ENCODE measurements around the gene IL2RG.

The IL2RG gene

DNA sequence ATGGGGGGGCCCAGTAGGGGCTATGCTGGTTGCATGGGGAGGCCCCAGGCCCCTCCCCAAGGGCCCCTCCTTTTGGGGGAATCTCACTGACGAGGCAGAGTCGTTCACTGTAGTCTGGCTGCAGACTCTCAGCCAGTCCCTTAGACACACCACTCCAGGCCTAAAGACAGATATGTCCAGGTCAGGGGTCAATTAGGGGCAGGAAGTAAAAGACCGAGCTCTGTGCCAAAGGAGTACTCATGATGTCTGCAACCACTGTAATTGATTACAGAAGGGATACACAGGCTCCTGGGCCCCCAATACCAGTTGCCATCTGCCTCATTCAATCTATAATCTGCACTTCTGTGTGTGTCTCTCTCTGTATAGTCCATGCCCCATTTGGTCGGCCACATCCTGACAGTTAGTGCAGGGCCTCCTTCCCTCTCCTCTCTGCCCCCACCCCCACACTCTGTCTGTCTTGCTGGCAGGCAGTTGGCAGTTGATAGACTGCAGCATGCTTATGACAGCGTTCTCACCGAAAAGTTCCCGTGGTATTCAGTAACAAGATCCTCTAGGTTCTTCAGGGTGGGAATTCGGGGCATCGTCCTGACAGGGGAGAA is 3.5 kb downstream of the IL2RG start:
- DNase-seq (ENCODE audit: low read depth in 2 of 2): no peak

DNA sequence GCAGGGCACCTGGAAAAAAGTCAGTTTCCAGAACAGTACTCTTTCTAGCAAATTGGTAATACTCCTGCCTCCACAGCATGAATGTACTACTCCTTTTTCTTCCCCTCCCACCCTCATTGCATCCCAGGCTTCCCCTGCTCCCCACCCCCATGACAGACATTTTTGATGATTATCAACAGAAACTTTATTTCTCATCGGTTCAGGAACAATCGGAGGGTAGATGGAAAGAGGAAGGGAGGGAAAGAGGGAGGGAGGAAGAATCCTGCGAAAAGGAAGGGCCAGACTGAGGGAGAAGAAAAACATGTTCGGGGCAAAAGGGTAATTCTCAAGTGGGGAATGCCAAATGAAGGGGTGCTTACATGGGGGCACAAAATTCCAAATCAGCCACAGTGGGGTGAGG is 4.1 kb downstream of the IL2RG start:
- DNase-seq (ENCODE audit: low read depth in 2 of 2): no peak

DNA sequence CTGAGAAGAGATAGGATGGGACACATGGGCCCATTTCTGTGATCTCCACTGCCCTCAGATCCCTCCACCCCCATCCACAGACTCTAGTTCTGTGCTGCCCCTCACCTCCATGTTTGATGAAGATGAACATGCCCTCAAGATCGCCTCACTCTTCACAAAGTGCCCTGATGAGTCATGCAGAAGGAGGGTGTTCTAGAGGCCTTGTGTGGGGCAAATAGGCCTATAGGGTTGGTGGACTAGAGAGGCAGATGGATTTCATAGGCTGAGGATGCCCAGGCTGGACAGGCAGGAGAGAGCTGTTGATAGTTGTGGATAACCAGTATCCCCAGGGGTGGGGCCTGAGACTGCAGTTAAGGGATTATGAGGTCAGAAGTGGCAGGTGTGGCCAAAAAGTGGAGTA is 5.0 kb downstream of the IL2RG start, which contains the start of gene CXorf65:
TSS of gene CXorf65 (minus strand) at position 314 of the 400 bp plus-strand sequence. CDS start at position 130, 184 bp downstream.
- DNase-seq (ENCODE audit: low read depth in 2 of 2): no peak

- no peak for DNase-seq (ENCODE audit: low read depth in 2 of 2)
Observed at GRCh38 chrX:71105628-71106027, 5.7 kb downstream of the IL2RG start.

DNA sequence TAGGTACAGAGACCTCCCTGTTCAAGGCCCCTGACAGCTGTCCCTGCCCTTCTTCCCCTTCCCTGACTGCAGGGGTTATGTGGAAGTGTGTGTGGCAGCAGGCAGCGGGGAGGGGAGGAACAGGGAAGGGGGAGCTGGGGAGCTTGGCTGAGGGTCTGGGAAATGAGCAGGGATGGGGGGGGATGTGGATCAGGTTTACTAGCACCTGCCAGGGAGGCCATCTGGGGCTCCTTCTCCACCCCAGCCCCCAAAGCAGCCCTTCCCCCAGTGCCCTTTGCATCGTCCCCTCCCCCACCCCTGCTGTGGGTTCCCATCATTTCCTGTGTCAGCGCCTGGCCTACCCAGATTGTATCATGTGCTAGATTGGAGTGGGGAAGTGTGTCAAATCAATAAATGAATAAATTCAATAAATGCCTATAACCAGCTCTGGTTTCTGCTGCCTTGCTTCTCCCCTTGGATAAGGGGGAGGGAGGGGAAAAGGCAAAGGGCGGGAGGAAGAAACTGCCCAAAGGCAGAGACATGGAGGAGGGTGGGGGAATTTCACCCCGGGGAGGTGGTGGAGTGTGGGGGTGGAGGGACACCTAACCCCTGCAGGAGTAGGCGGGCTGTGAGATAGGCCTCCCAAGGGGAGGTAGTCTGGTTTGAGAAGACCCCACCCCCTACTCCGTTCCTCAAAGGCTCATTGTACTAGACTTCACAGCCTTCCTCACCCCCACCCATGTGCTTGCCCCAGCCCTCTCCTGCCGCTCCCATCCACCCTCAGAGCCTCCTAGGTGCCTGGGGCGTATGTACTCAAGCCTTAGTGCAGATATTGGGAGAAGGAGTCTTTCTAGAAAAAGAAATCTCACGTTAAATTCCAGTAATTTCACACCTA is 8.0 kb downstream of the IL2RG start:
- no peak for DNase-seq (ENCODE audit: low read depth in 2 of 2)

GRCh38 chrX:71102292-71102691 is 9.1 kb downstream of the IL2RG start:
- DNase-seq (ENCODE audit: low read depth in 2 of 2): no peak

- no peak for DNase-seq (ENCODE audit: low read depth in 2 of 2)
Observed at GRCh38 chrX:71100581-71101505, 10.5 kb downstream of the IL2RG start.

GRCh38 chrX:71099736-71100135 is 11.6 kb downstream of the IL2RG start:
- no peak for DNase-seq (ENCODE audit: low read depth in 2 of 2)

DNA sequence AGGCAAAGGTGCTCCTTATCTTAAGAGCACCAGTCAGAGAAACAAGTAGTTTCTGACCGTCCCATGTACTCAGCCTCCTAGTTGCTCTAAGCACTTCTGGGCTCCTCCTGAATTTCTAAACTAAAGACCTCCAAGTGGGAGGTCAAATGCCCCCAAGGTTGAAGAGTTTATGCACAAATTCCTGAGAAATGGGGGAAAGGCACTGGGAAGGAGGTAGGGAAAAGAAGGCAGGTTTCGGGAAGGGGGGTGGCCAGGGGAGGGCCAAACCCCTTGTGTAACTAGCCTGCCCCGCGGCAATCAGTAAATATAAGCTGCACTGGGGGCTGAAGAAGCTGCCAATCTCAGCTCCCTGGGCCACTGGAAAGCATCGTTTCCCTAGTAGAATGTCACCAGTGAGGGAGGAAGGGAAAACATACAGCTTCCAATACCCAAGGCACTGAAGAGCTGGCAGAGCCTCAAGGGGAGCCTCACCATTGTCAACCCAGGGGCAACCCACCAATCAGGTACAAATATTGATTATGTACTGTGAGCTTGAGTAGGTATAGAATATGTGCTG is 12.3 kb downstream of the IL2RG start:
- DNase-seq (ENCODE audit: low read depth in 2 of 2): no peak

- DNase-seq (ENCODE audit: low read depth in 2 of 2): peak; percentile 38 to 56
Observed at GRCh38 chrX:71098302-71098701, 13.1 kb downstream of the IL2RG start.

DNA sequence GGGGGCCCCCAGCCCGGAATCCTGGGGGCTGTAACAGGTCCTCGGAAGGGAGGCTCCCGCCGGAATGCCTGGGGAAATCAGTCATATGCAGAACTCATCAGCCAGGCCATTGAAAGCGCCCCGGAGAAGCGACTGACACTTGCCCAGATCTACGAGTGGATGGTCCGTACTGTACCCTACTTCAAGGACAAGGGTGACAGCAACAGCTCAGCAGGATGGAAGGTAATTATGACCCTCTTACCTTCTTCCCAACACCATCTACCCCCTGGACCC is 14.7 kb downstream of the IL2RG start:
- no peak for DNase-seq (ENCODE audit: low read depth in 2 of 2)

- DNase-seq (ENCODE audit: low read depth in 2 of 2): no peak
Observed at GRCh38 chrX:71095981-71096759, 15.2 kb downstream of the IL2RG start.

GRCh38 chrX:71095555-71095980 is 15.8 kb downstream of the IL2RG start, which contains the start of gene FOXO4:
Gene FOXO4 (plus strand): TSS chrX:71095851. CDS start chrX:71096529, 678 bp downstream.
- peak; percentile 72 to 79 for DNase-seq (ENCODE audit: low read depth in 2 of 2)

- no peak for DNase-seq (ENCODE audit: low read depth in 2 of 2)
Observed at GRCh38 chrX:71095033-71095432, 16.3 kb downstream of the IL2RG start.

DNA sequence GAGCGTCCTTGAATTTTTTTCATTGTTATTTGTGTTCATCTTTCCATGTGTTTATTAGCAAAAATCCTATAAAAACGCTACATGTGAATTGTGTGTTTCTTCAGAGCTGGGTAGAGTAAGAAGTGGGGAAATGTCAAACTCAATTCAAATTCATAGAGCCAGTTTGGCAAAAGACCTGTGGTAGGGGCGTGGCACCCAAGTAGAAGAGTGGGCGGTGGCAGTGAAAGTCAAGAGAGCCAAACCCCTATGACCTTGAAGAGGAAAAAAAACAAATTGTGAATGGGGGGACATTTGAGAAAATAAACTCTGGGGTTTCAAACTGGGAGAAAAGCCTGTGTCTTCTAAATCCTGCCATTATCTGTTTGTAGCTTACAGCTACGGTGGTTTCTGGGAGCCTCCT is 20.1 kb downstream of the IL2RG start:
- DNase-seq (ENCODE audit: low read depth in 2 of 2): no peak

GRCh38 chrX:71085900-71086299 is 25.5 kb downstream of the IL2RG start:
- DNase-seq (ENCODE audit: low read depth in 2 of 2): no peak

DNA sequence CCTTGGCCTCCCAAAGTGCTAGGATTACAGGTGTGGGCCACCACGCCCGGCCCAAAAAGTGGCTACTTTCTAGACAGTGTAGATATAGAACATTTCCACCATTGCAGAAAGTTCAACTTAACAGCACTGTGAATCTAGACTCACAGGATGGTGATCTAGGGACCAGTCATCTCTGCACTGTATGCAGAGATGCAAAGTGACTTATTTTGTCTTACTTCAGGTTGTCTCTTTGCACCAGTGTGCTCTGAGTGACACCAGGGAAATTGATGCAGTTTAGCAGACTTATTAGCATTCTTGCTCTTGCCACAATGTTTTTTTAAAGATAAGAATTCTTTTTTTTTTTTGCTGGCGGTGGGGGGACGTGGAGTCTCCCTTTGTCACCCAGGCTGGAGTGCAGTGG is 28.6 kb downstream of the IL2RG start:
- DNase-seq (ENCODE audit: low read depth in 2 of 2): no peak

- DNase-seq (ENCODE audit: low read depth in 2 of 2): no peak
Observed at GRCh38 chrX:71082124-71082647, 29.2 kb downstream of the IL2RG start.

- DNase-seq (ENCODE audit: low read depth in 2 of 2): no peak
Observed at GRCh38 chrX:71081330-71082123, 29.9 kb downstream of the IL2RG start.

- DNase-seq (ENCODE audit: low read depth in 2 of 2): no peak
Observed at GRCh38 chrX:71070531-71070930, 40.8 kb downstream of the IL2RG start.
